OCI-LY7 (cell line): ENCODE results near the gene GLRA1. TPM values are rescaled to one million over a fixed set of nuclear protein-coding genes. Genes with fewer than 3 reads are reported as not detected.

Experiments used
- BruUV-seq: library from RNA; stranded (reverse); fragments of 400-500 nt; replicated peaks from 2 replicates; lab custom pipeline; 2021; lab: Mats Ljungman, UMichigan
- CTCF ChIA-PET: fragments of 300-600 bp; sonication (Branson Sonifier 250); formaldehyde crosslinking; loops from one replicate; lab custom pipeline; 2022; ENCODE audit warnings: antibody characterized with exemption; ENCODE audit not compliant: unreplicated experiment; lab: Charles Lee
- POLR2A ChIA-PET: fragments of 300-600 bp; sonication (Branson Sonifier 250); formaldehyde crosslinking; loops from one replicate; lab custom pipeline; 2022; ENCODE audit warnings: antibody characterized with exemption; lab: Charles Lee
- DNase-seq: peaks from one replicate; pipeline ENCODE4 v3.0.0-alpha.2; 2015; ENCODE audit warnings: low spot score
- H2AFZ ChIP-seq: fragments of 200-600 bp; sonication (generic), shearing (Covaris generic); 2 replicates; pipeline ENCODE4 v1.6.1; 2014; ENCODE audit warnings: mild to moderate bottlenecking, antibody characterized with exemption, low read length, moderate library complexity
- H3K27ac ChIP-seq: fragments of 200-600 bp; sonication (generic); 2 replicates; pipeline ENCODE4 v1.5.1; 2014; ENCODE audit warnings: mixed run types, low read depth, mild to moderate bottlenecking, moderate library complexity, low read length, inconsistent platforms; ENCODE audit not compliant: poor library complexity, severe bottlenecking
- H3K36me3 ChIP-seq: fragments of 200-600 bp; sonication (generic); 2 replicates; pipeline ENCODE4 v1.6.1; 2014; ENCODE audit warnings: mild to moderate bottlenecking, antibody characterized with exemption, low read length, moderate library complexity, mixed read lengths; ENCODE audit not compliant: insufficient read depth
- H3K4me1 ChIP-seq: fragments of 200-600 bp; sonication (generic); 2 replicates; pipeline ENCODE4 v1.5.1; 2014; ENCODE audit warnings: mild to moderate bottlenecking, low read length; ENCODE audit not compliant: insufficient read depth, poor library complexity, severe bottlenecking
- H3K4me2 ChIP-seq: fragments of 200-600 bp; sonication (generic); 2 replicates; pipeline ENCODE4 v1.6.1; 2014; ENCODE audit warnings: mild to moderate bottlenecking, low read length
- H3K4me3 ChIP-seq: fragments of 200-600 bp; sonication (generic); 2 replicates; pipeline ENCODE4 v1.5.1; 2014; ENCODE audit warnings: mild to moderate bottlenecking, low read depth, low read length; ENCODE audit not compliant: poor library complexity, severe bottlenecking
- H3K79me2 ChIP-seq: fragments of 200-600 bp; sonication (generic); 2 replicates; pipeline ENCODE4 v1.6.1; 2016; ENCODE audit warnings: low read depth, mild to moderate bottlenecking, low read length, moderate library complexity, mixed read lengths; ENCODE audit not compliant: insufficient read depth
- H3K9me2 ChIP-seq: fragments of 200-600 bp; sonication (generic); 2 replicates; pipeline ENCODE4 v1.6.1; 2016; ENCODE audit warnings: mild to moderate bottlenecking, low read length, mixed read lengths; ENCODE audit not compliant: insufficient read depth
- H3K9me3 ChIP-seq: fragments of 200-600 bp; sonication (generic); 2 replicates; pipeline ENCODE4 v1.6.1; 2014; ENCODE audit warnings: mild to moderate bottlenecking, mixed run types, low read length, mixed read lengths
- H4K20me1 ChIP-seq: fragments of 200-600 bp; sonication (generic); 2 replicates; pipeline ENCODE4 v1.6.1; 2014; ENCODE audit warnings: mild to moderate bottlenecking, antibody characterized with exemption, low read length, moderate library complexity, mixed read lengths; ENCODE audit not compliant: insufficient read depth
- EZH2phosphoT487 ChIP-seq: fragments of 200-600 bp; sonication (generic); IDR thresholded peaks from 2 replicates; pipeline ENCODE4 v1.6.1; 2018; ENCODE audit warnings: low read depth, borderline replicate concordance, mild to moderate bottlenecking, mixed run types, antibody characterized with exemption, low read length, moderate library complexity, mixed read lengths
- intact Hi-C: fragments of 100-400 bp; cut with micrococcal nuclease; formaldehyde crosslinking; loops from one replicate; pipeline ENCODE4 v1.10.0; 2022; ENCODE audit not compliant: unreplicated experiment
- total RNA-seq, 2 experiments: library from RNA; depleted of rRNA in 1 of 2; stranded (reverse); fragments of >200 nt in 1 of 2; shearing (Covaris generic) in 1 of 2; gene quantifications; 2 replicates each; pipeline ENCODE4 v1.2.3, GENCODE V29; 2014 to 2022
- TF ChIP-seq, protein P1 (sequence below): fragments of 200-600 bp; sonication (generic); conservative IDR thresholded peaks from 2 replicates; pipeline ENCODE4 v1.5.1; 2014; ENCODE audit warnings: mild to moderate bottlenecking, antibody characterized with exemption, low read length, moderate library complexity, mixed read lengths

Gene GLRA1
- total RNA-seq, 2 experiments from 2014 or later, result not detected

DNA sequence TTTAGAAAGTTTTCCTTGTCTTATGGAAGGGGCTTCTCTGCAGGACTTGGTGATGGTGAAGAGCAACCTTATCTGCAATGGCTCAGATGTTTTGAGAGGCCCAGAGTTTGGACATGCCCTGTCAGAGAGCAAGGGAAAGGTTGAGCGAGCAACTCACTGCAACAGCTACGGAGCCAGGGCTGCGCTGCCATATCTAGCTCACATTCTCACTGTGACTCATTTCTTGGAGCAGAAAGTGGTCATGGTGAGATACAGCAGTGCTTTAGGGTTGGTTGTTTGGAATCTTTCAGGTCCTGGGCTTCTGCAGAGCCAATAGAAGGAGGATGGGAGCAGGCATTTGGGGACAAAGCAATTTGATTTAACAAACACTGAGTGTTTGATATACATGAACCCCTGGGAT is 12.3 kb downstream of the GLRA1 start:
- Histone ChIP-seq H3K9me3 (no peaks in the 10 kb centered on the region), H3K79me2 (no peaks in the 10 kb centered on the region), H3K4me1 (no peaks in the 10 kb centered on the region), H3K27ac (no peak overlapping the region), H4K20me1 (no peaks in the 10 kb centered on the region), H3K9me2 (no peaks in the 10 kb centered on the region), H3K4me3 (no peak overlapping the region), H3K4me2 (no peak overlapping the region), H2AFZ (no peak overlapping the region), H3K36me3 (no peaks in the 10 kb centered on the region)
- POLR2A ChIA-PET, result no interaction called here
- TF ChIP-seq EZH2phosphoT487, result no peak
- TF ChIP-seq, protein P1, sequence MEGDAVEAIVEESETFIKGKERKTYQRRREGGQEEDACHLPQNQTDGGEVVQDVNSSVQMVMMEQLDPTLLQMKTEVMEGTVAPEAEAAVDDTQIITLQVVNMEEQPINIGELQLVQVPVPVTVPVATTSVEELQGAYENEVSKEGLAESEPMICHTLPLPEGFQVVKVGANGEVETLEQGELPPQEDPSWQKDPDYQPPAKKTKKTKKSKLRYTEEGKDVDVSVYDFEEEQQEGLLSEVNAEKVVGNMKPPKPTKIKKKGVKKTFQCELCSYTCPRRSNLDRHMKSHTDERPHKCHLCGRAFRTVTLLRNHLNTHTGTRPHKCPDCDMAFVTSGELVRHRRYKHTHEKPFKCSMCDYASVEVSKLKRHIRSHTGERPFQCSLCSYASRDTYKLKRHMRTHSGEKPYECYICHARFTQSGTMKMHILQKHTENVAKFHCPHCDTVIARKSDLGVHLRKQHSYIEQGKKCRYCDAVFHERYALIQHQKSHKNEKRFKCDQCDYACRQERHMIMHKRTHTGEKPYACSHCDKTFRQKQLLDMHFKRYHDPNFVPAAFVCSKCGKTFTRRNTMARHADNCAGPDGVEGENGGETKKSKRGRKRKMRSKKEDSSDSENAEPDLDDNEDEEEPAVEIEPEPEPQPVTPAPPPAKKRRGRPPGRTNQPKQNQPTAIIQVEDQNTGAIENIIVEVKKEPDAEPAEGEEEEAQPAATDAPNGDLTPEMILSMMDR, result no peak
- CTCF ChIA-PET, result no interaction called here
- no peak for DNase-seq
- BruUV-seq, result no TSS peak
- intact Hi-C loops, result no loop called here

GRCh38 chr5:151911011-151911410 is 13.6 kb downstream of the GLRA1 start:
- POLR2A ChIA-PET, result interaction anchor here (0.6 kb wide), 2 partner anchors 18 to 151 kb away, joined by 3 to 4 read pairs; no protein-coding TSS in a partner anchor
- DNase-seq, result no peak
- Histone ChIP-seq H3K4me2 (no peak overlapping the region), H3K36me3 (no peaks in the 10 kb centered on the region), H3K9me3 (no peaks in the 10 kb centered on the region), H3K4me1 (no peaks in the 10 kb centered on the region), H3K9me2 (no peaks in the 10 kb centered on the region), H3K27ac (no peak overlapping the region), H4K20me1 (no peaks in the 10 kb centered on the region), H3K79me2 (no peaks in the 10 kb centered on the region), H2AFZ (no peak overlapping the region), H3K4me3 (no peak overlapping the region)
- CTCF ChIA-PET, result no interaction called here
- TF ChIP-seq EZH2phosphoT487, result no peak
- TF ChIP-seq, protein P1, result no peak
- intact Hi-C loops, result no loop called here
- no TSS peak for BruUV-seq

- BruUV-seq, result no TSS peak
- H3K4me2 ChIP-seq, result no peak overlapping the region
- H3K79me2 ChIP-seq, result no peaks in the 10 kb centered on the region
- no peaks in the 10 kb centered on the region for H3K36me3 ChIP-seq
- no peaks in the 10 kb centered on the region for H3K9me3 ChIP-seq
- TF ChIP-seq EZH2phosphoT487, result no peak
- TF ChIP-seq, protein P1, result no peak
- ChIA-PET CTCF (no interaction called here), POLR2A (no interaction called here)
- intact Hi-C loops, result no loop called here
- DNase-seq, result no peak
- H3K27ac ChIP-seq, result no peak overlapping the region
- H2AFZ ChIP-seq, result no peak overlapping the region
- H3K4me3 ChIP-seq, result no peak overlapping the region
- H3K9me2 ChIP-seq, result no peaks in the 10 kb centered on the region
- no peaks in the 10 kb centered on the region for H3K4me1 ChIP-seq
- H4K20me1 ChIP-seq, result no peaks in the 10 kb centered on the region
Observed at GRCh38 chr5:151909628-151910027, 15.0 kb downstream of the GLRA1 start.
